Ureter (tissue), 1 donor: ENCODE data around the gene OTOGL. TPM values are rescaled to one million over a fixed set of nuclear protein-coding genes. Genes with fewer than 3 reads are reported as not detected.
"Not testable (repeated sequence)": the region's sequence is repeated elsewhere in the genome, so short reads cannot be mapped to it uniquely, and the experiment has no call there.

Source experiments
- DNase-seq: peaks from one replicate; pipeline ENCODE4 v3.0.0-alpha.2; 2020; ENCODE audit warnings: low spot score
- total RNA-seq: library from RNA; stranded (reverse); gene quantifications from one replicate; pipeline ENCODE4 v1.2.4, GENCODE V29; 2023
- donor health status: DM: yes; HTN: yes; CAD: no.

OTOGL gene
- total RNA-seq, 1 donor from 2014 or later = 0.57 TPM

DNA sequence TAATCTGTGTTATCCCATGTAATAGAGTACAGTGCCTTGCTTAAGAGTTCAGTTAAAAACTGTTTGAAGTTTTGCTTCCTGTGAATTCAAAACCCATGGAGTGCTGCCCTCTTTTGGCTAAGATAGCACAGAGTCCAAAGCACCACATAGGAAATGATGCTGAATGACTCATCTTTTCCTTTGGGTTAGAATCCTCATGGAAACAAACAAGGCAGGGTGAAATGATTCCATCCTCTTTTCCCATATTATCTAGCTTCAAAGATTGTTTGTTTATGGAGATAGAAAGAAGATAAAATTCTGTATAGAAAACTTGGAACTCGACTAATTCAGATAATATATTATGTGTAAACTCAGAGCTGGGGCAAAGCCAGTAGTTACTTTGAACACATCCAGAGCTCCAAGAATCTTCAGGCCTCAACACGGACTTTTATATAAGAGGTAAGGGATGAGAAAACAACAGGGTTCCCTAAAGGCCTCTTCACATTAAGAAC lies 87.4 kb downstream of the OTOGL start:
- peak; percentile 69 for DNase-seq

DNA sequence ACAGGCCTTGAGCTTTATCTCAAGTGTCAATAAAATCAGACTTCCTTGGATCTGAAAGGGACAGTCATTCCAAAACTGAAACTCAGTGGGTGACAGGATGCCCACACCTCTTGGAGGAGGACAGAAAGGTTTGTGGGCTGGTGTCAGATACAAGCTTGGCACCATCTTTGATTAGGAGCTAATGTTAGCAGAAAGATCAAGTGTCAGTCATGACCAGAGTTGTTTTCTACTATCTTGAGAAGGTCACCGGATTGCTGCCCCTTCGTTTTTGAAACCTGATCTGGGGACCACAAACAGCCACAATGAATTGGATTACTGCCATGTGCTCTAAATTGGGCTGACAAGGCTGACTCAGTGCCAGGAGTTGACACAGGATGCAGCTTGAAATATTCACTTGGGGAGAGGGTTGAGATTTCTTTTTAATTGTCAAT lies 88.3 kb downstream of the OTOGL start:
- peak; percentile 44 for DNase-seq

DNA sequence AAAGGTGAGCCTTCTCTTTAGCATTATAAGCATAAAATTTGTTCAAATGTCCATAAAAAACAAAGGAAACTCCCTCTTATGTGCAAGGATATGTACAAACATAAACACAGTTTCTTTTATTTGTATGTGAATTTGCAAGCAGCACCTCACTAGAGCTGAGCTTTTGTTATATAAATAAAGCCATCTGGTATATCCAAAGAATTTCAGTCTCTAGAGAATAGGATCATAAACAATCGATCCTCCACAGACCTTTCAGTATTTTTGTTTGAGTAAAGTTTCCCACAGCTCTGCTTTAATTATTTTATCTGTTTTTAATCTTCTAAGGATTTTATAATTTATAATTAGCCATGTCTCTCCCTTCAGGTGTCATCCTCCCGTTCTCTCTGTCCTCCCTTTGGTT lies 89.2 kb downstream of the OTOGL start:
- DNase-seq = no peak

DNA sequence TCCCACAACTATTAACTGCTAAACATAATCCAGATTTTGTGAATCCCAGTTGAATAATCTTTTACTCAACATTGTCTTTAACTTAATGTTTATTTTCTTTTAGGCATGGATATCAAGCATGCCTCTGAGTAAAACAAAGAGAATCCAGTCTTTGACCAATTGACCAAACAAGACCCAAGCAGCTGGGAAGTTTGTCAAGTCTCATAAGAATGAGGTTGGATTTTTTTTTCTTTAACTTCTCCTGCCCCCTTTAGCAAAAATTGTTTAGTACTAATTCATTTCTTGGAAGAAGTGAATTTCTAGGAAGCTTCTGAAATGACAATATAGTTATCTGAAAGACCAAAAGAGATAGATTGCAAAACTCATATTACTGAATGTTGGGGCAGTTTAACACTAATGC lies 89.9 kb downstream of the OTOGL start:
- DNase-seq = no peak

DNA sequence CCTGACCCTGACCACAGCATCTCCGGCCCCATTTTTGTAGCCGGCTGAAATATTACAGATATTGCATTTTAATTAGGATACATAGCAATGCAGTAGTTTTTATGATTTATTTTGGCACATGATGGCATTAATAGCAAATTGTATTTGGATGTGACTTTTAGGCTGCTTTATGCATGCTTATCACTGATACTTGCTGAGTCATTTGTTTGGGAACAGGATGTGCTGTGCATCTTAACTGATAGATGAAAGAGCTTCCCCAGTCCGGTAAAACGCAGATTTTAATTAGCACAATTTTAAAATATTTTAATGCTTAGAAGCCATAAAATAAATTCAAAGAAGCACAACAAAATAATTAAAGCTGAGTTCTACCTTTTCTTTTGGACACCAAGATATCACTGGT lies 90.7 kb downstream of the OTOGL start:
- DNase-seq = no peak

DNA sequence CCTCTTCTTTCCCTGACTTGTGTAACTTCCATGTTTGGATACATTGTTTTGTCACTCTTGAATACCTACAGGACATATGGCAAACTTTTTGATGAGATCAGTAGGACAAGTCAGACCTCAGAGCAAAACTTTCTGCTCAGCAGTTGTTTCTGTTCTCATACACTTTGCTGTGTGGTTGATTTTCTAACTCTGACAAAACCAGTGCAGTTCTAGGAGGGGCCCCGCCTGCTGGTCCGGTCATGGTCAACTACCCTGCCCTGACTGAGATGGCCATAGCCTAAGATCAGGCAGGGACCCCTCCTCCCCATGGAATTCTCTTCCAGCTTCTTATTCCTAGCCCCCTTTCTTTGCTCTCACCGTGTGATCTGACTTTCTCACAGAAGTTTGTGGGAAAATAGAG lies 92.8 kb downstream of the OTOGL start:
- no peak for DNase-seq

DNA sequence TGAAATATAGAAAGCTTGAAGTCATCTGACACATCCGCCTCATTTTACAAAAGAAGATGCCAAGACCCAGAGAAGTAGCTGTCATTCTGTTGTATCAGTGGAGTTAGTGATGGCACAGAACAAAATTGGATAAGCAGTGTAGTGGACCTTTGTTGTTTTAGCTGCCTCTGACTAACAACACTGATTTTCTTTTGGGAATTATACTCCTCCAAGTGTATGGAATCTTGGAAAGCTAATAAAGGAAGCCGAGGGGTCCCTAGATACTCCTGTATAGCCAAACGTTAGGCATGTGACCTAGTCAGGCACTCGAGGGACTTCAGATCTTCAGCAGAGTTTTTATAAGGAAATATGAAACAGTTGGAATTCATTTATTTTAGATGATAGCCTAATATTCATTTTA lies 94.5 kb downstream of the OTOGL start:
- DNase-seq = no peak

DNA sequence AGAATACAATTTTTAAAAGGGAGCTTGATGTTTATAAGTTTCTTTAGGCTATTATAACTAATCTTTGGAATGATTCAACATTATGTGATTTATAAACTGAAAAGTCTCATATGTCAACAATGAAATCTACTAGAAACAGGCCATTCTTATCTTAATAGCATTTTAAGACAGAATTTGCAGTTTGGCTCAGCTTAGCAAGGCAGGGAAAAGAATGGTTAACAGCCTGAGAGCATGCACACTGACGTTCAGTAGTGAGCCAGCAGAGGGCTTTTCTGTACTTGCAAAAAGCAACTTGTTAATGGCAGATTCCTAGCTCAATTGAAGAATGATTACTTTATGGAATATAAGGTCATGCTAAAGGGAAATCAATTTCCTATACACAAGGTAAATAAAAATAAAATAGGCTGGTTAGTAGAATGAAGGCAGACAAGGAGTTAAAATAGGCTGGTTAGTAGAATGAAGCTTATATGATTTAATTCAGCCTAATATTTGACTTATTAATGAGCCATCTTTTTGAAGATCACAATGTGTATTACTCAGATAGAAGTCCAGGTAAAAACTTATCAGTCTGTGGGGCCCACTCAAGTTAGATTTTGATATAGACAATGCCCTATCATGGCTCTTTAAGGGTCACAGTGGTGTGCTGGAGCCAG lies 95.9 kb downstream of the OTOGL start:
- no peak for DNase-seq

DNA sequence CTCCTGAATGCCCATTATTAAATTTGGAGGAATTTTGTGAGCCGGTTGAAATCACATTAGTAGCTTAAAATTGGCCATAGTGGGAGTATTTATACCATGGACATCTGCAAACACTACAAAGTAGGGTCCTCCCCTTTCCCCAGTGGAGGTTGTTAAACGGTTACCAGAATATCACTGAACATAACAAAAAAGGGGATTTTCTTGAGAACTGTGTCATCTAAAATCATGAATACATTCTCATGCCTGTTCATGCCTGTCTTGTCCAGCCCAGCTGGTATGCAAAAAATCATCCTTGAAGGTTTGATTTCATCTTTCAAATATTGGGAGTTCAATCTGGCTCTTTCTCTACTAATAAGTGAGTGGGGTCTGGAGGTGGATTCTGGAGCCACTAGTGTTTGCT lies 96.4 kb downstream of the OTOGL start:
- no peak for DNase-seq

DNA sequence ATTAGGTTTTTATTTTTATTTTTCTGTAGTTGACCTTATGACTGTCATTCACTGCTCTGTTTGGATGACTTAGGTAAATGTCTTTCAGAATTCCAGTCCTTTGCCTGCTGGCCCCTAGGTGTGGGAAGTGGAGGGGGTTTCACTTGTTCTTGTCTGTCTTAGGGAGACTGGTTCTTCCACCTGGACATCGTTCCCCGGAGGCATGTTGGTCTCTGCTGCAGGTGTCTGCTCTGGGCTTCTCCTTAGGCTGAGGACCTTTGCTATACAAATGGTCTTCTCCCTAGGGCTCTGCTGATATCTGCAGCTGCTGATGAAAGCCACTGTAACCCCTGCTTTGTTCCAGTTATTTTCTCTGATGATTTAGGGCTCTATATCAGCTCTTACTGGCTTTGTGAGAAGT lies 97.1 kb downstream of the OTOGL start:
- DNase-seq = no peak

DNA sequence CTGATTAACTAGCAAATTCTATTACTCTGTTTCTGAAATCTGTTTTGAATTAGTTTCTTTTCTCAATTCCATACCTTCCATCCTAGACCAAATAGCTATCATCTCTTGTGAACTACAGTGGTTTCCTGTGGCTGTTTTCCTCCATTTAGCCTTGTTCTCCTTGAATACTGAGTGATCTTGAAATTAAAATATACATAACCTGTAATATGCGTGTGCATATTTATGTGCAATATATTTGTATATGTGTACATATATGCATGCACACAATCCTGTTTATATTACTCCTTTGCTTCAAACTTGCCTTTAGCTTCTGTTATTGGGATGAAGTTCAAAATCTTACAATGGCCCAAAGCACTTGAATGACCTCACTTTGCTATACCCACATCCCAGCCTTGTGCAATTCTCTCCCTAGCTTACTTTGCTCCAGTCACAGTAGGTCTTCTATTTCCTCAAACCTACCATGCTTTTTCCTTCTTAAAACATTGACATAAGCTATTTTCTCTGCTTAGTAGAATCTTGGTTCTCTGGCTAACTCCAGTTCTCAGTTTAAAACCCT lies 99.5 kb downstream of the OTOGL start:
- DNase-seq = no peak

DNA sequence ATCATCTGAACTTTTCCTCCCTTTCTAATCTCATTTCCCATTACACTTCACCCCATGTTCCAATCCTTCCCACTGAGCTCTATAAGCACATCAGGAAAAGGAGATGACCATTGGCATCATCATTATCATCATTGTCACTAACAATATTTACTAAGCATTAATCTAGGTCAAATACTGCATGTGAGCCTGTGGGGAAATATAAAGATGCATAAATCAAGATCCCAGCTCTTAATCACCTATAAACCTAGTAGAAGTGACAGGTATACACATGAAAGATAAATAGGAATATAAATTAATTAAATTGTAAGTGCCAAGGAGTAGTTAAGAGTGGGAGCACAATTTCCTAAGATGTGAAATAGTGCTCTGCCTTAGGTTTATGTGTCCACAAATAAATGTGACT lies 100.6 kb downstream of the OTOGL start:
- DNase-seq = no peak

DNA sequence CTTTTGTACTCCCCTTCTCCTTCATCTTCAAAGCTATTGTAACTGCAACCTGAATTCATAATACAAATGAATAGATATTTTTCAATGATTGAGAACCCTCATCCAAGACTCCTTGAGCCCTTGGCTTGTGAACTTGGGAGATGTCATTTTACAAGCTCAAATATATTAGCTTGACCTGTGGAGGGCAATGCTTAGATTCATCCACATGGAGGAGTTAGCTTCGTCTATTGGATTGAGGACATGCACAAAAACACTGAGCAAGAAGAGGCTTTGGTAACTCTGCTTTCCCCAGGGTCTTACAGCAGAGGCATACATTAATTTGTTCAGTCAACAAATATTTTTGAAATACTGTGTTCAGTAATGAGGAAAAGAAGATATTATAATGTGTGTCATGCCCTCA lies 101.1 kb downstream of the OTOGL start:
- DNase-seq = no peak

DNA sequence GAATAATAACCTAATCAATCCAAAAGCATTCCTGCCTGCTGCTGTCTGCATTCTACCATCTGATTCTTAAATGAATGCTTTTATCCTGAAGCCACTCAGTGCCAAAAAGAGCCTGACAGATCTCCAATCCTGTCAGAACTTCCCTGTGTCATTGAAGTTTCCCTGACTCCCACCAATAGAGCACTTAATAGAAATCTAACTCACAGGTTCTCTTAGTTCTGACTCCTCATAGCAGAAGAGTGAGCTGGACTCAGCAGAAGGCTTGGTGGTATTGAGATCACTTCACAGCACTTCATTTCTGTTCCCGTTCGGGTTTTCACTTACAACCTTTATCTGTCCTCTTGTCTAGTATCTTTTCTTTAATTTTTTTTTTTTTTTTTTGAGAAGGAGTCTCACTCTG lies 102.6 kb downstream of the OTOGL start:
- DNase-seq = no peak

DNA sequence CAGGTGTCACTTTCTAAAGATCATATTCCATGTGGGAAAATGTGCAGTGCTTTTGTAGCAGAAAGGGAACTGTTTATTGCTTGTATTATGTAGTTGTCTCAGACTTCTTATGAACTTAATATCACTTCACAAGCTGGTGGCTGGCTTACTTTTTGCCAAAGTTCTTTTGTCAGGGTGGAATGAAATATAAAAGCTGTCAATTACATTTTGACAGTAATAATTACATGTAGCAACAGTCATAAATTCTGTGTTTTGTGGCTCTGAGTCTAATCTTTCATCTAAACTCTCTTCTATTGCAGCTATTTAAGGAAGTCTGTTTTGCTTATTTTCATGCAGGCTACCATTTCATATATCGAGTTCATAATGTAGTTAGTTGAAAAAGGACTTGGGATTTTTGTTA lies 106.6 kb downstream of the OTOGL start:
- DNase-seq = no peak

DNA sequence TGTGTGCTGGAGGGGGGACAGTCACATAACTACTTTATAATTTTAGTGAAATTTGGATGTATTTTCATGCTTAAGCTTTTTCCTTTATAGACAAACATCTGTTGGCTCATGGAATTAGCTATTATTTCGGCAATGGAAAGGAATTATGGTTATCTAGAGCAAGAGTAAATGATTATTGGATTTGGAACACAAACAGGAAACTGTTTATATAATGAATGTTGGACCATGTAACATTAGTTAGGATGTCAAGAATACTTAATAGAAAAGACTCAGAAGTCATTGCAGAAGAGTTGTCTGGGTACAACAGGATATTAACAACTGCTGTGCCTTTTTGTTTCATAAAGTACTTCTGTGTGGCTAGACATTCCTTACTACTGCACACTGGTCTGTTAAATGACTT lies 108.7 kb downstream of the OTOGL start:
- no peak for DNase-seq

DNA sequence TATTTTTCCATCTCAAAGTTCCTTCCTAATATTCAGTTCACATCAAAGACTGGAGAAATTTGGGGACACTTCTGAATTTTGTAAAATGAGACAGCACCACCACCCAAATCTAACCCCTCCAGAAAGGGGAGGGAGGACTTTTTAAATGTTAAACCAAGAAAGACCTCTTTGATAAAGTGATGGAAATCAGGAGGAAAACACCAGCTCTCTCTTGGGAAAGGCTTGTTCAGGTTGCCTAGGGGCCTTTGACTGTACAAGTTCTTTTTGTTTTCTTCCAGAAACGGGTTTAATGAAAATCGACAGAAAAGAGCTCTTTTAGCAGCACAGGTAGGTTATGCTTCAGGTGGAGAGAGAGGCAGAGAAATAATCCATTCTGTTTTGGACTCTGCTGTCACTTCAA lies 112.3 kb downstream of the OTOGL start:
- DNase-seq = no peak

DNA sequence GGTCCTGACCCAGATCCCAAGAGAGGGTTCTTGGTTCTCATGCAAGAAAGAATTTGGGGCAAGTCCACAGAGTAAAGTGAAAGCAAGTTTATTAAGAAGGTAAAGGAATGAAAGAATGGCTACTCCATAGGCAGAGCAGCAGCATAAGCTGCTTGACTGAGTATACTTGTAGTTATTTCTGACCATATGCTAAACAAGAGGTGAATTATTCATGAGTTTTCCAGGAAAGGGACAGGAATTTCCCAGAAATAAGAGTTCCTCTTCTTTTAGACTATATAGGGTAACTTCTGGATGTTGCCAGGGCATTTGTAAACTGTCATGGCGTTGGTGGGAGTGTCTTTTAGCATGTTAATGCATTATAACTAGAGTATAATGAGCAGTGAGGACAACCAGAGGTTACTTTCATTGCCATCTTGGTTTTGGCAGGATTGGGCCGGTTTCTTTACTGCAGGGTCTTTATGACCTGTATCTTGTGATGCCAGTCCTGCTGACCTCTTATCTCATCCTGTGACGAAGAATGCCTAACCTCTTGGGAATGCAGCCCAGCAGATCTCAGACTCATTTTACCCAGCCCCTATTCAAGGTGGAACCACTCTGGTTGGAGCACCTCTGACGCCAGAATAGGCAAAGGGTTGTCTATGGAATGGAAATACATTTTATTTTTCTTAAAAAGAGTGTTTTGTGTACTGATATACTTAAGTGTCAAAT lies 113.8 kb downstream of the OTOGL start:
- no peak for DNase-seq

DNA sequence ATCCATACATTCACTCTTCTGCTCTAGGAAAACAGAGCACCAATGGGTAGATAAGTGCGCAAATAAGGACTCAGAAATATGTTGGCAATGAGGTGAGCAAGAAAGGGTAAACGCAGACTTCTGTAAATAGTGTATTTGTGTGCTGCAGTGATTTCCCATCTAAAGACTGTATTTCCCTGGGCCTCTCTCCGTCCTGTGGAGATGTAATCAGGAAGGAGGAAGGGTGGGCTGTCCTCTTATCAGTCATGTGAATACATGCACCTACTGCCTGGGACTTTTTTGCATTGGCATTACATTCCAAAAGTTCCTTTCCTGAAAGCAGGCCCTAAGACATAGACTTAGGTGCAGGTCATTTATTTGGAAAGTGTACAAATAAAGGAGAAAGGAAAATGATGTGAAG lies 114.5 kb downstream of the OTOGL start:
- no peak for DNase-seq

DNA sequence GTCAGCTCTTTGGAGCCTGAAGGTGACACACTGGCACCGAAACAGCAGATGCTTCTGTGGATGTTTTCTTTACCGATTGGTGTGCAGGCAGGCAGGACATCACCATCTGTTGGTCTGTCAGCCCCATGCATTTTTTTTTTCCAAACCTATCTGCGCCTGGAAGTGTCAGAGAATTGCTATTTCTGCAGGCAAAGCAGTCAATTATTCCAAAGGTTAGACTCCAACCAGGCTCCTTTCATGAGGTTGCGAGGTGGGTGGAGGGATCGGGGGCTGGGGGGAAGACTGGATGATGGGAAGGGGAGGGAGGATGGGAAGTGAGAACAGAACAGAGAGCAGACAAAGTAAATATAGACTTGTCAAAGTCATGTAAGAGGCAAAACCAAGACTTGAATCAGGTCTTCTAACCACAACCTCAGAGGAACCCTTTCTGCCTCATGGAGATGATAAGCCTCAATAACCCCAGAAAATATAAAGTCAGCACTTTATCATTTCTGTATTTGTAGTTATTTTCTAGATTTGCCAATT lies 117.7 kb downstream of the OTOGL start:
- DNase-seq = no peak

DNA sequence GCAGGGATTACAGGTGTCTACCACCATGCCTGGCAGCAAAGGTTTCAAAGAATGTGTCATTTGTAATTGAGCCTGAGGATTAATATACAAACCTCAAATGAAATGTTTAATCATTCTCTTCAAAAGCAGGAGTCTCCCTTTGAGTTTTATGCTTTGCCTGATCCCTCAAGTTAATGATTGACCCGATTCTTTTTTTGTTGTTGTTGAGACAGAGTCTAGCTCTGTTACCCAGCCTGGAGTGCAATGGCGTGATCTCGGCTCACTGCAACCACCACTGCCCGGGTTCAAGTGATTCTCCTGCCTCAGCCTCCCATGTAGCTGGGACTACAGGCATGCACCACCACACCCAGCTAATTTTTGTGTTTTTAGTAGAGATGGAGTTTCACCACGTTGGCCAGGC lies 119.6 kb downstream of the OTOGL start:
- not testable (repeated sequence) for DNase-seq

DNA sequence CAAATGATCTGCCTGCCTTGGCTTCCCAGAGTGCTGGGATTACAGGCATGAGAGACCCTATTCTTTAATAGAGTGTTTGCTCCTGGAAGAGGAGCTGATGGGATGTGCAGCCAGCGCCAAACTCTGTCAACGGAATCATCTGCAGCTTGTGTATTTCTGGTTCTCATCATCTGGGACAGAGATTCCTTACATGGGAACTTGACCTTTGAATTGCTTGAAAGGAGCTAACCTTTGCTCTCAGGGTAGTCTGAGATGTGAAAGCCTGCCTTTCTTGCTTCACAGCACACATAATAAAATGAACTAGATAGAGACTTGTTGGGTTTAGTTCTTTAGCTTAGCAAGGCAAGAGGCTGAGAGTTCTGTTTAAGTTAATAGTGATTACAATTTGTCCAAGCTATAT lies 120.0 kb downstream of the OTOGL start:
- DNase-seq = no peak

DNA sequence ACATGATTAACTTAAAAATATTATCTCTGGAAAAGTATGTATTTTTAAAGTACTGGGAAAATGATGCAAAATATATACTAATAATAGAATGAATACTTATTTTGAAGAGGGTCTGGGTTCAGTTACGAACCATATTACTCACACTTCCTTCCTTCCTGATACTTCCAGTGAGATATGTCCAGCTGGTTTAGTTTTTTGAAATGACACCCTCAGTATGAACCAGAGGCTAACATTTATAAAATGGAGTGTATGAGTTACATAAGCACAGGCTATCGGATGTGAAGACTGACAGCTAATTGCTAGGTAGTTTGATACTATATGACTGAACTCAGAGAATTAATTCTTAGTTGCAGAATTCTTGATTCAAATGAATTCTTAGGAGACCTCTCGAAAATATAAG lies 122.9 kb downstream of the OTOGL start:
- DNase-seq = no peak
